NCI-H510A treated with DMSO at 0.1 percent for 48 hours (cell line): ENCODE measurements around the gene HNRNPU.

Source experiments
- DNase-seq: peaks from one replicate; lab custom pipeline; 2025; lab: John Stamatoyannopoulos, UW

HNRNPU gene

GRCh38 chr1:244864253-244865027, at the start of gene HNRNPU:
HNRNPU (minus strand) TSS chr1:244864543; CDS start chr1:244864307, 236 bp downstream.
- DNase-seq = peak; percentile 87

- DNase-seq = no peak
Observed at GRCh38 chr1:244913806-244914205, 49.5 kb upstream of the HNRNPU start.

GRCh38 chr1:244904119-244904518, 39.8 kb upstream of the HNRNPU start:
- DNase-seq = no peak

GRCh38 chr1:244901400-244902015, 37.2 kb upstream of the HNRNPU start:
- DNase-seq = no peak

- DNase-seq = no peak
Observed at GRCh38 chr1:244897476-244898254, 33.3 kb upstream of the HNRNPU start.

GRCh38 chr1:244896550-244896949, 32.2 kb upstream of the HNRNPU start:
- no peak for DNase-seq

- DNase-seq = no peak
Observed at GRCh38 chr1:244893836-244894235, 29.5 kb upstream of the HNRNPU start.

GRCh38 chr1:244887281-244887680, 22.9 kb upstream of the HNRNPU start:
- no peak for DNase-seq

GRCh38 chr1:244881552-244882280, 17.4 kb upstream of the HNRNPU start:
- no peak for DNase-seq

GRCh38 chr1:244878681-244879080, 14.3 kb upstream of the HNRNPU start:
- no peak for DNase-seq

GRCh38 chr1:244876228-244876910, 12.0 kb upstream of the HNRNPU start:
- DNase-seq = no peak

GRCh38 chr1:244874974-244875579, 10.7 kb upstream of the HNRNPU start:
- DNase-seq = peak; percentile 25

- no peak for DNase-seq
Observed at GRCh38 chr1:244869950-244870349, 5.6 kb upstream of the HNRNPU start.

GRCh38 chr1:244869364-244869827, 5.1 kb upstream of the HNRNPU start:
- DNase-seq = no peak

- DNase-seq = no peak
Observed at GRCh38 chr1:244868484-244869363, 4.4 kb upstream of the HNRNPU start.

- no peak for DNase-seq
Observed at GRCh38 chr1:244866355-244866754, 2.0 kb upstream of the HNRNPU start.

- DNase-seq = no peak
Observed at GRCh38 chr1:244865820-244866219, 1.5 kb upstream of the HNRNPU start.

- peak; percentile 73 for DNase-seq
Observed at GRCh38 chr1:244865028-244865371, 657 bp upstream of the HNRNPU start.

GRCh38 chr1:244863491-244864252, 671 bp downstream of the HNRNPU start:
- no peak for DNase-seq
